ENCODE results near the gene KIR3DL3.
"Not testable (repeated sequence)": the region's sequence is repeated elsewhere in the genome, so short reads cannot be mapped to it uniquely, and the experiment has no call there.

The KIR3DL3 gene

GRCh38 chr19:54738306-54738705, 14.1 kb downstream of the KIR3DL3 start, which contains the start of gene KIR2DL3:
KIR2DL3 (plus strand) TSS chr19:54738513; CDS start chr19:54738546, 33 bp downstream.
- DNase-seq = not testable (repeated sequence)

- no peak for DNase-seq
Measured at GRCh38 chr19:54738715-54739114, 14.5 kb downstream of the KIR3DL3 start.

- no peak for DNase-seq
Measured at GRCh38 chr19:54739587-54740497, 15.6 kb downstream of the KIR3DL3 start.

- DNase-seq = not testable (repeated sequence)
Measured at GRCh38 chr19:54741950-54742349, 17.7 kb downstream of the KIR3DL3 start.

GRCh38 chr19:54744080-54744479, 19.8 kb downstream of the KIR3DL3 start:
- DNase-seq = not testable (repeated sequence)

GRCh38 chr19:54747614-54748322, 23.5 kb downstream of the KIR3DL3 start:
- DNase-seq = not testable (repeated sequence)

GRCh38 chr19:54750276-54750675, 26.0 kb downstream of the KIR3DL3 start:
- DNase-seq = not testable (repeated sequence)

GRCh38 chr19:54756204-54757110, 32.2 kb downstream of the KIR3DL3 start:
- DNase-seq = not testable (repeated sequence)

GRCh38 chr19:54758577-54758976, 34.3 kb downstream of the KIR3DL3 start:
- not testable (repeated sequence) for DNase-seq

- not testable (repeated sequence) for DNase-seq
Measured at GRCh38 chr19:54764219-54764618, 40.0 kb downstream of the KIR3DL3 start.

- DNase-seq = not testable (repeated sequence)
Measured at GRCh38 chr19:54766464-54766863, 42.2 kb downstream of the KIR3DL3 start.

- not testable (repeated sequence) for DNase-seq
Measured at GRCh38 chr19:54769646-54770045, 45.4 kb downstream of the KIR3DL3 start, which contains the start of gene KIR2DL1. KIR2DL1 (plus strand) TSS chr19:54769793; CDS start chr19:54769851, 58 bp downstream.

GRCh38 chr19:54770511-54770910, 46.3 kb downstream of the KIR3DL3 start:
- DNase-seq = not testable (repeated sequence)

- not testable (repeated sequence) for DNase-seq
Measured at GRCh38 chr19:54771018-54771960, 47.0 kb downstream of the KIR3DL3 start.

GRCh38 chr19:54772666-54773065, 48.4 kb downstream of the KIR3DL3 start:
- not testable (repeated sequence) for DNase-seq

GRCh38 chr19:54775095-54775815, 51.0 kb downstream of the KIR3DL3 start:
- DNase-seq = not testable (repeated sequence)

GRCh38 chr19:54775830-54776229, 51.6 kb downstream of the KIR3DL3 start:
- not testable (repeated sequence) for DNase-seq

GRCh38 chr19:54777851-54778250, 53.6 kb downstream of the KIR3DL3 start:
- not testable (repeated sequence) for DNase-seq

GRCh38 chr19:54778896-54779295, 54.7 kb downstream of the KIR3DL3 start:
- DNase-seq = not testable (repeated sequence)

- not testable (repeated sequence) for DNase-seq
Measured at GRCh38 chr19:54782916-54783315, 58.7 kb downstream of the KIR3DL3 start.
